HEK293 (cell line): Measurements from ENCODE around the gene MLH3.
A peak's percentile ranks its signal among the peaks of the same experiment; 100 is the strongest.

Experiments
- CTCF ChIA-PET: fragments of 350-600 bp; formaldehyde crosslinking; extraction: SDS; loops from one replicate; lab custom pipeline; 2021; ENCODE audit warnings: antibody characterized with exemption; lab: Yijun Ruan, JAX
- POLR2A ChIA-PET: fragments of 300-600 bp; formaldehyde crosslinking; extraction: SDS; loops from one replicate; lab custom pipeline; 2020; ENCODE audit warnings: antibody characterized with exemption, inconsistent platforms; lab: Yijun Ruan, JAX
- H3K27ac ChIP-seq: fragments of 200-500 bp; sonication (Bioruptor generic); 2 replicates; pipeline ENCODE4 v1.5.1; 2014; ENCODE audit warnings: low read depth, low read length, control low read depth, inconsistent platforms; ENCODE audit errors: extremely low read depth
- H3K36me3 ChIP-seq, 2 experiments: fragments of 200-500 bp in 1 of 2; sonication (Bioruptor generic) in 1 of 2; 1 replicate in 1 of 2; 2 replicates in 1 of 2; pipeline ENCODE4 v1.5.1; 2014 to 2017; ENCODE audit warnings: inconsistent platforms in 2 of 2, low read length in 2 of 2; ENCODE audit not compliant: control insufficient read depth in 2 of 2, insufficient read depth in 1 of 2
- H3K4me1 ChIP-seq: fragments of 200-500 bp; sonication (Bioruptor generic); 2 replicates; pipeline ENCODE4 v1.5.1; 2014; ENCODE audit warnings: mild to moderate bottlenecking, low read length, inconsistent platforms; ENCODE audit not compliant: control insufficient read depth, insufficient read depth
- H3K4me3 ChIP-seq: 2 replicates; pipeline ENCODE4 v1.5.1; 2011; ENCODE audit warnings: low read depth, mild to moderate bottlenecking, control low read depth, low read length, moderate library complexity
- H3K9me3 ChIP-seq: fragments of 200-500 bp; sonication (Bioruptor generic); 2 replicates; pipeline ENCODE4 v1.5.1; 2014; ENCODE audit warnings: low read depth, low read length, inconsistent platforms; ENCODE audit not compliant: control insufficient read depth, insufficient read depth
- KLF7 ChIP-seq: fragments of 450-650 bp; formaldehyde crosslinking; IDR thresholded peaks from 2 replicates; pipeline ENCODE4 v1.5.1; 2016; ENCODE audit warnings: missing biosample characterization, missing genetic modification characterization, borderline replicate concordance
- MZF1 ChIP-seq: fragments of 450-650 bp; formaldehyde crosslinking; IDR thresholded peaks from 2 replicates; pipeline ENCODE4 v1.5.1; 2017; ENCODE audit warnings: missing biosample characterization, missing genetic modification characterization, borderline replicate concordance
- REPIN1 ChIP-seq: fragments of 450-650 bp; formaldehyde crosslinking; IDR thresholded peaks from 2 replicates; pipeline ENCODE4 v1.5.1; 2017; ENCODE audit warnings: missing biosample characterization, missing genetic modification characterization, low read depth
- SP7 ChIP-seq: fragments of 450-650 bp; formaldehyde crosslinking; IDR thresholded peaks from 2 replicates; pipeline ENCODE4 v1.5.1; 2016; ENCODE audit warnings: missing biosample characterization, missing genetic modification characterization
- ZBTB49 ChIP-seq: fragments of 450-650 bp; formaldehyde crosslinking; IDR thresholded peaks from 2 replicates; pipeline ENCODE4 v1.5.1; 2016; ENCODE audit warnings: missing biosample characterization, missing genetic modification characterization, low read depth
- ZNF138 ChIP-seq: fragments of 450-650 bp; formaldehyde crosslinking; IDR thresholded peaks from 2 replicates; pipeline ENCODE4 v1.5.1; 2016; ENCODE audit warnings: missing biosample characterization, missing genetic modification characterization, borderline replicate concordance
- ZNF221 ChIP-seq: fragments of 450-650 bp; formaldehyde crosslinking; IDR thresholded peaks from 2 replicates; pipeline ENCODE4 v1.5.1; 2017; ENCODE audit warnings: missing biosample characterization, missing genetic modification characterization, borderline replicate concordance
- ZNF24 ChIP-seq: fragments of 450-650 bp; formaldehyde crosslinking; IDR thresholded peaks from 2 replicates; pipeline ENCODE4 v1.5.1; 2016; ENCODE audit warnings: missing biosample characterization, missing genetic modification characterization
- ZNF341 ChIP-seq: fragments of 450-650 bp; formaldehyde crosslinking; IDR thresholded peaks from 2 replicates; pipeline ENCODE4; 2016; ENCODE audit warnings: low read depth, missing biosample characterization, missing genetic modification characterization
- ZNF394 ChIP-seq: fragments of 450-650 bp; formaldehyde crosslinking; IDR thresholded peaks from 2 replicates; pipeline ENCODE4 v1.5.1; 2016; ENCODE audit warnings: missing biosample characterization, missing genetic modification characterization, mild to moderate bottlenecking, moderate library complexity, borderline replicate concordance
- ZNF404 ChIP-seq: fragments of 450-650 bp; formaldehyde crosslinking; IDR thresholded peaks from 2 replicates; pipeline ENCODE4 v1.5.1; 2017; ENCODE audit warnings: missing biosample characterization, missing genetic modification characterization
- ZNF48 ChIP-seq: fragments of 450-650 bp; formaldehyde crosslinking; IDR thresholded peaks from 2 replicates; pipeline ENCODE4 v1.5.1; 2016; ENCODE audit warnings: missing biosample characterization, missing genetic modification characterization
- ZNF544 ChIP-seq: fragments of 450-650 bp; formaldehyde crosslinking; IDR thresholded peaks from 2 replicates; pipeline ENCODE4 v1.5.0; 2017; ENCODE audit warnings: missing biosample characterization, missing genetic modification characterization
- ZNF549 ChIP-seq: fragments of 450-650 bp; IDR thresholded peaks from 2 replicates; pipeline ENCODE4 v1.5.1; 2018; ENCODE audit warnings: missing biosample characterization, missing genetic modification characterization, mild to moderate bottlenecking, inconsistent platforms, moderate library complexity
- TF ChIP-seq, protein P1 (sequence below): fragments of 450-650 bp; formaldehyde crosslinking; IDR thresholded peaks from 2 replicates; pipeline ENCODE4 v1.5.1; 2016; ENCODE audit warnings: missing biosample characterization, missing genetic modification characterization

Gene MLH3

DNA sequence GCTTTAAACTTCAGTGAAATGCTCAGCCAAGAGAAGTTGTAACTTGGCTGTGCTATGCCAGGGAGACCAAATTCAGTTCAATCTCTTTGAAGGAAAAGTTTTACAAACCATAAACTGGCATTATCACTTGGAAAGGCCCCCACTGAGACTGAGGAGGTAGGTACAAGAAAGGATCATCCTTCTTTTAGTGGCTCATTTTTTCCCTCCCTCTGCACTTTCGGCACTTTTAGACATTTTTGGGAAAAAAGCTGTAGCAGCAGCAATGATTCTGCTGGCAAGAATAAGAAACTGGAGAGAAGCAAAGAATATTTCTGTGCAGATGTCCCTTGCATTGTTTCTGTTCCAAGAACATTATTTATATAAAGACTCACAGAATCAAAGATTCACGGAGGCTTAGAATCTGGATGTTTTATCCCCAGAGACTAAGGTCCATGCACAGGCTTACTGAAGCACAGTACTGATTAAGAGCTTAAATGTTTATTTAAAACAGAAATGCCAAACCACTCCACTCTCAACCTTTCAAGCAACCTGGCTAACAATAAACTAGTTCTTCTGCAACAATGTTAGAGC lies 30.5 kb upstream of the MLH3 start:
- CTCF ChIA-PET, result interaction anchor here (0.6 to 0.7 kb wide), 2 partner anchors 19 to 221 kb away, joined by 3 read pairs; no protein-coding TSS in a partner anchor
- Histone ChIP-seq H3K9me3 (no peaks in the 10 kb centered on the region), H3K36me3 (peaks cover 20 to 55% of the 10 kb centered on the region in 2 experiments), H3K4me1 (no peaks in the 10 kb centered on the region), H3K27ac (no peak overlapping the region), H3K4me3 (no peak overlapping the region)
- no peak for TF ChIP-seq ZNF341 (tag by site-specific recombination)
- TF ChIP-seq REPIN1, result no peak
- no peak for TF ChIP-seq MZF1 (tag by site-specific recombination)
- no peak for TF ChIP-seq KLF7
- POLR2A ChIA-PET, result no interaction called here

- Histone ChIP-seq H3K4me1 (no peaks in the 10 kb centered on the region), H3K27ac (no peak overlapping the region), H3K4me3 (no peak overlapping the region), H3K9me3 (no peaks in the 10 kb centered on the region), H3K36me3 (peaks cover 0 to 35% of the 10 kb centered on the region in 2 experiments; a peak in 2 of 3 replicates)
- ChIA-PET CTCF (interaction anchor here (0.6 to 2.2 kb wide), 3 partner anchors 9 to 458 kb away, joined by 3 to 13 read pairs (median 5); no protein-coding TSS in a partner anchor), POLR2A (no interaction called here)
- TF ChIP-seq, protein P1, sequence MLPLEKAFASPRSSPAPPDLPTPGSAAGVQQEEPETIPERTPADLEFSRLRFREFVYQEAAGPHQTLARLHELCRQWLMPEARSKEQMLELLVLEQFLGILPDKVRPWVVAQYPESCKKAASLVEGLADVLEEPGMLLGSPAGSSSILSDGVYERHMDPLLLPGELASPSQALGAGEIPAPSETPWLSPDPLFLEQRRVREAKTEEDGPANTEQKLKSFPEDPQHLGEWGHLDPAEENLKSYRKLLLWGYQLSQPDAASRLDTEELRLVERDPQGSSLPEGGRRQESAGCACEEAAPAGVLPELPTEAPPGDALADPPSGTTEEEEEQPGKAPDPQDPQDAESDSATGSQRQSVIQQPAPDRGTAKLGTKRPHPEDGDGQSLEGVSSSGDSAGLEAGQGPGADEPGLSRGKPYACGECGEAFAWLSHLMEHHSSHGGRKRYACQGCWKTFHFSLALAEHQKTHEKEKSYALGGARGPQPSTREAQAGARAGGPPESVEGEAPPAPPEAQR (tag by site-specific recombination), result no peak
- no peak for TF ChIP-seq ZNF24 (tag by site-specific recombination)
- TF ChIP-seq ZNF138 (tag by site-specific recombination), result no peak
- no peak for TF ChIP-seq ZNF221 (tag by site-specific recombination)
- no peak for TF ChIP-seq ZNF394 (tag by site-specific recombination)
- no peak for TF ChIP-seq ZNF48
- TF ChIP-seq ZNF544, result no peak
- no peak for TF ChIP-seq ZNF549 (tag by site-specific recombination)
- no peak for TF ChIP-seq ZNF404 (tag by site-specific recombination)
Observed at GRCh38 chr14:75079521-75079920, 28.3 kb upstream of the MLH3 start.

DNA sequence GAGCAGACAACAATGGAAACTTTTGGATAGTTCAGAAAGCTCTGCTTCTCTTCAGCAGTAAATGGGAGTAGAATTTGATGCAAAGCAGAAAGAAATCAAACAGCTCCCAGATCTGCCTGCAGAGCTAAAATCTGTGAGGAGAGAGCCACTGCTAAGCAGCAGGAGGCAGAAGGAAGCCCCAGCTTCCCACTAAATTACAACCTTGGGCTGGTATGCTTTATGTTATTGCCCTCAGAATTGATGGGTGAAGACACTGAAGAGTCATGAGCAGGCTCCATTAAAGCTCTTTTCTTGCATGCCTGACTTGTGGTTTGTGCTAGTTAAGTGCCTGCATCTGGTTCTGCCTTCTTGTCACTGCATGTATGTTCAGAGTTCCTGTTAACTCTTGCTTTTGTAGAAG lies 26.5 kb upstream of the MLH3 start:
- TF ChIP-seq SP7 (tag by site-specific recombination) (peak; percentile 63), ZBTB49 (tag by site-specific recombination) (no peak)
- no peaks in the 10 kb centered on the region for H3K4me1 ChIP-seq
- no peak overlapping the region for H3K4me3 ChIP-seq
- ChIA-PET CTCF (interaction anchor here (1.0 to 1.1 kb wide), 2 partner anchors 9 to 11 kb away, joined by 3 read pairs; no protein-coding TSS in a partner anchor), POLR2A (no interaction called here)
- H3K36me3 ChIP-seq, result peaks cover 0 to 18% of the 10 kb centered on the region in 2 experiments; a peak in 2 of 3 replicates
- no peak overlapping the region for H3K27ac ChIP-seq
- H3K9me3 ChIP-seq, result no peaks in the 10 kb centered on the region
